Panc1 (cell line): Measurements from ENCODE around the gene GBA3.

Source experiments
- CTCF ChIP-seq: fragments of 450-650 bp; IDR thresholded peaks from 2 replicates; pipeline ENCODE4 v1.5.1; 2017; ENCODE audit warnings: mild to moderate bottlenecking
- POLR2AphosphoS5 ChIP-seq: IDR thresholded peaks from 2 replicates; pipeline ENCODE4 v1.6.1; 2012; ENCODE audit warnings: mild to moderate bottlenecking, low read depth, low read length, moderate library complexity
- REST ChIP-seq, 2 experiments: IDR thresholded peaks; 2 replicates each; pipeline ENCODE4 v1.6.1; 2011 to 2012; ENCODE audit warnings: low read depth in 2 of 2, control low read depth in 1 of 2, low read length in 1 of 2, mild to moderate bottlenecking in 1 of 2, moderate library complexity in 1 of 2; ENCODE audit not compliant: insufficient read depth in 1 of 2
- SIN3A ChIP-seq: IDR thresholded peaks from 2 replicates; pipeline ENCODE4 v1.6.1; 2012; ENCODE audit warnings: low read depth, mild to moderate bottlenecking, low read length, moderate library complexity, borderline replicate concordance; ENCODE audit not compliant: insufficient read depth
- TCF7L2 ChIP-seq: IDR thresholded peaks from 2 replicates; pipeline ENCODE4 v1.6.1; 2011; ENCODE audit warnings: mild to moderate bottlenecking, low read depth, low read length, inconsistent platforms

GRCh38 chr4:22689428-22689827 is 3.3 kb upstream of the GBA3 start:
- no peak for TF ChIP-seq POLR2AphosphoS5
- no peak for TF ChIP-seq SIN3A
- TF ChIP-seq CTCF = no peak
- TF ChIP-seq REST (IDR thresholded peaks at IDR 0.05; ENCODE audit: insufficient read depth in 1 of 2, low read depth in 2 of 2, low read length in 1 of 2) = no peak
- TF ChIP-seq TCF7L2 = no peak
